T47D (cell line): ENCODE data around the gene MMD2.

Experiments used
- DNase-seq, 2 experiments: peaks; one replicate each; pipeline versions ENCODE4 v3.0.0 to v3.0.0-alpha.2; 2011 to 2012; ENCODE audit warnings: low read depth in 1 of 2, low spot score in 1 of 2
- JUND ChIP-seq: IDR thresholded peaks from 2 replicates; pipeline ENCODE4 v1.6.1; 2012; ENCODE audit warnings: low read depth
- in situ Hi-C: cut with HindIII; loops from 2 replicates; pipeline ENCODE4 v1.10.0; 2016; ENCODE audit warnings: low sequenced_read_pairs, low pct_unique_long_range_greater_than_20kb

Gene MMD2

GRCh38 chr7:4883372-4884144, 75.4 kb downstream of the MMD2 start, which contains the start of gene RADIL:
Gene RADIL (minus strand): TSS chr7:4883716. CDS start chr7:4878139, 5,577 bp downstream.
- peak; percentile 87 to 94 for DNase-seq
- in situ Hi-C loops, result no loop called here
- TF ChIP-seq JUND, result no peak

DNA sequence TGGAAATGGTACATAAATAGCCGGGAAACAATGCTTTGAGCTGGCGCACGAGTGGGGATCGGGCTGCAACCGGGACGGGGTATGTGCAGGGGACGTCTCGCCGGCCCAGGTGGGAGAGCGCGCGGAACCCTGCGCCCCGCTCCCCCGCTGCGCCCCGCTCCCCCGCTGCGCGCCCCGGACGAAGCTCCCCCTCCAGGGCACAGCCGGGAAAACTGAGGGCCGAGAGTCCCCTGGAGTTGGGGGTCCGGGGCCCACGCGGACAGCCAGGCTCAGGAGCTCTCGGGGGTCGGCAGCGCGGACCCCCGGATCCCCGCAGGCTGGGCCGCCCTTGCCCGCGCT, 76.0 kb downstream of the MMD2 start:
- no peak for DNase-seq
- in situ Hi-C loops, result no loop called here
- TF ChIP-seq JUND, result no peak

DNA sequence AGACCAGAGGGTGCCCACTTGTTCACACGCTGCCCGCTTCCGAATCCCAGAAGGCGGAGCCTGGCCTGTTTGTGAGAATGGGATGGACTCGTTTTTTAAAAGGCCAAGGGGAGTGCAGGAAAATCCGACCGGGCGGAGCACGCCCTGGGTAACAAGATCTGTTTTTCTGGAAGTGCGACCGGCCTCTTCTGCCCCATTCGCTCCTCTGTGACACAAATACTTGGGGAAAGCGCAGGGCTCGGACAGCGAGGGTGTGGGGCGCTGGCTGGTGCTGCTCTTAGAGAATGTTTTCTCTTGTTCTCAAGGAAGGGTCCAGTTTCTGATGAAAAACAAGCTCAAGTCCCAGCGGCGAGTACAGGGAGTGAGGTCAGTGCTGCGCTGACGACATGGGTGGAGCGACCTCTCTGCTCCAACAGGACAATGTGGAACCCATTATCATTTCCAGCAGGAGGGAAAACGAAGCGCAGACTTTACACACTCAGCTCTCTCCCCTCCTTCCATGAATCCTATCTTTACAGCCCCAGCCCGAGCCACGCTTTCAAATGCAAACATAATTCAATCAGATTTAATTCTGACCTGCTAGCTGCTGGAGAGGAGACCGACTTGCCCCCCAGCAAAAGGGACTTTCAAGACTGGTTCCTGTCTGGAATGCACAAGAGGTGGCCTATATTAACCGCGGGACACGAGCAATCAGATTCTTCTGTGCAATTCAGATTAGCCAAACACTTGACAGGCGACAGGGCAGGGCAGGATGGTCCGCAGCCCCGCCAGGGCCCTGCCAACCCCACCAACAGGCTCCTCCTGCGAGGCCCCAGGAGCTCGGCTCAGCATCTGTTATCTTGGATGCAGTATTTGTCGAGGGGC, 76.6 kb downstream of the MMD2 start:
- in situ Hi-C loops, result no loop called here
- DNase-seq, result peak in 1 of 2 experiments; percentile 75
- no peak for TF ChIP-seq JUND

GRCh38 chr7:4880218-4880617, 78.8 kb downstream of the MMD2 start:
- no peak for DNase-seq
- no peak for TF ChIP-seq JUND
- in situ Hi-C loops, result no loop called here

DNA sequence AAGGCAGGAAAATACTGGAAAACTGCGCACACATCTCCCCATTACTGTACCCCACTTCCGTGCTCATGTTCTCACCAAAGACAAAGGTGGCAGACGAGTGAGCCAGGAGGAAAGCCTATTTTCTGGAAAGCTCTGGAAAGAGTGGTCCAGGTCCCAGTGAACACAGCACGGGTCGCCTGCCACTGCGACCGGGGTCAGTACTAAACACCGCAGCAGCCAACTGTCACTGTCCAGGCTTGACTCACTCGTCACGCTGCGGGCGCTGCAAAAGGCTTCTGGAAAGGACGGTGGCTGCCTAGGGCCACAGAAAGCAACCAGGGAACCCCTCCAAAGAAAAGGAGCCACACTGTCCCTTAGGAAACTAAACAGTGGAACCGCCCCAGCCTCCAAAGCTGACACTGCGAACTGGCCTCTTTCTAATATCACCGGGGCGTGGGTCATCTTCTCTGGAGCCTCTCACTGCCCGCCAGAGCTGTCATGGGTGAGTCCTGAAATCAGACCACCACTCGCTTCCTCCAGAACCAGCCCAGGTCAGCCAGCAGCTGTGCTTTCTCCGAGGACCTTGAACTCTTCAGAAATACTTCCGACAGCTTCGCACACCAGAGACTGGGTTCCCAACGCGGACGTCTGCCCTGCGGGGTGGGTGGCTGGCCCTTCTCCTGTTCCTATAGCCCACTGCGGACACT, 79.4 kb downstream of the MMD2 start:
- in situ Hi-C loops, result no loop called here
- no peak for TF ChIP-seq JUND
- DNase-seq, result no peak

DNA sequence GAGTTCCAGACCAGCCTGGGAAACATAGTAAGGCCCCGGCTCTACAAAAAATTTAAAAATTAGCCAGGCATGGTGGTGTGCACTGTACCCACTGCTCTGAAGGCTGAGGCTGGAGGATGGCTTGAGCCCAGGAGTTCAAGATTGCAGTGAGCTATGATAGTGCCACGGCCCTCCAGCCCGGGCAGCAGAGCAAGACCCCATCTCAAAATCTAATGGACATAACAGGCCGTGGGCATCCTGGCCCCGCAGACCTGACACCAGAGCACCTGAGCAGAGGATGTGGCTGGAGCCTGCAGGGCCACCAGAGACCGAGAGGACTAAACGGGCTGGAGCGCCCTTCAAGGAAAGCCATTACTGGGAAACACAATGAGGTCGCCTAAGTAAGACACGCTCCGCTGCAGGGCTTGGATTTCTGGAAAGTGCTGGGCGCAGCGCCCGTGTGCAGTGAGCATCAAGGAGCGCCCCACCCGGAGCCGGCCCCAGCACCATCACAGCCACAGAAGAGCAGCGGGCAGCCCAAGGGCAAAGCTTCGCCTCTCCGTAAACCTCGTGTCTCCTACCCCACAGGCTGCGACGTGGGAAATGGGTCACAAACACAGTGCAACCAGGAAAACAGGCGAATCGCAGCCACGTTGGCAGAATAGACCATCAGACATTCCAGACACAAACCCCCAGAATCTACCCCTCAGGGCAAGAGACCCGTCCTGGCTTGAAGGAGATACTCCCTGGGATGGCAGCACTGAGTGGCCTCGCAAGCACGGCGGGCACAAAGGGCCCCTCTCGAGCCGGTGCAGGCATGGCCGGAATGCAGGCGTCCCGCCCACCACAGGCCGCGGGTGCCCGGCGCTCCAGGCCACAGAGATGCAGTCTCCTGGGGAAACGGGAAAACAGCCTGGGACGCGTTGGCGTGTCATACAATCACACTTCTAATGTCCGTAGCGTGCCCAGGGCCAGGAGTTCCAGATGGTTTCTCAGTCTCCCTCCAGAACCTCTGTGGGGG, 80.4 kb downstream of the MMD2 start:
- no peak for TF ChIP-seq JUND
- DNase-seq, result no peak
- in situ Hi-C loops, result no loop called here

DNA sequence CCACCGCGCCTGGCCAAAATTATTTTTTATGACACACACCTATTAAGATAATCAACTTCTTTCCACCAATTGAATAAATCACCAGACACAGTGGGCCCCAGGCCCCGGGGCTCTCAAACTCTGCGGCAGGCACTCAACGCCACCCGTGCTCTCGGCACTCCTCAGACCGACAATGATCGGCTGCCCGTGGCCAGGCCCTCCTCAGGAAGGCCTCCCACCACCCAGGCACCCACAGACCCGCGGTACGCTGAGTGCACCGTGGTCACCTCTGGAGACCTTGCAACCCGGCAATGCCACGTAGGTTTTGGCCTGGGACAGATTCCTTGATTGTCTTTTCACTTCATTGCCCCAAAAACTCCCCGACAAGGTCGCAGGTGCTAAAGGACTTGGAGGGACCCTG, 82.4 kb downstream of the MMD2 start:
- TF ChIP-seq JUND, result no peak
- DNase-seq, result no peak
- in situ Hi-C loops, result no loop called here

DNA sequence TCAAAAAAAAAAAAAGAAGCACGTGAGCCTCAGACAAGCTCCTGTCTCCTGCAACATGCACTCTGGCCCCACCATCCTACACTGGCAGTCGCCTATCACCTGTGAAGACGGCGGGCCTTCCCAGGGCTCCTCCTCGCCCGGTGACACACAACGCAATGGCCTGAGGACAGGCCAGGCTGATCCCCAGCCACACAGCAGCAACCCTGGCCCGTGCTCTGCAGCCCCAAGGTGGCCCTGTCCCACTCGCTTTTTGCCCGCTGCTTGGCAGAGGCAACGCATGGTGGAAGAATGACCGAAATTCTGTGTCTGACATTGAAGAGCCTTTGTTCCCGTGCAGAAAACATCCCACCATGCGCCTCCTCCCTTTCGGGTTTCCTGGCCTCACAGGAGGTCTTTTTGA, 83.6 kb downstream of the MMD2 start:
- in situ Hi-C loops, result no loop called here
- no peak for TF ChIP-seq JUND
- DNase-seq, result no peak

- no peak for DNase-seq
- TF ChIP-seq JUND, result no peak
- in situ Hi-C loops, result no loop called here
Observed at GRCh38 chr7:4873071-4873944, 85.7 kb downstream of the MMD2 start.

- no peak for TF ChIP-seq JUND
- no peak for DNase-seq
- in situ Hi-C loops, result no loop called here
Observed at GRCh38 chr7:4871930-4872675, 86.9 kb downstream of the MMD2 start.
